CD14-positive monocyte (primary cell): ENCODE measurements around the gene FAM50B. TPM values are rescaled to one million over a fixed set of nuclear protein-coding genes. Genes with fewer than 3 reads are reported as not detected.

Experiments
- DNase-seq, 3 donors: peaks; one replicate each; pipeline ENCODE4 v3.0.0-alpha.2; 2011 to 2022
- H2AFZ ChIP-seq: 2 replicates; pipeline ENCODE4 v1.6.0; 2012; ENCODE audit warnings: mild to moderate bottlenecking, low read depth, low read length, inconsistent platforms; ENCODE audit not compliant: insufficient read depth, poor library complexity, severe bottlenecking
- H3K27ac ChIP-seq, 2 donors: 1 replicate in 1 of 2; 2 replicates in 1 of 2; pipeline ENCODE4 v1.5.1; 2012 to 2013; ENCODE audit warnings: low read length in 2 of 2, control low read depth in 1 of 2, inconsistent platforms in 1 of 2, low read depth in 1 of 2, mild to moderate bottlenecking in 1 of 2
- H3K27me3 ChIP-seq, 2 donors: one replicate each; pipeline versions ENCODE4 v1.6.0 to v1.6.1; 2011 to 2013; ENCODE audit warnings: low read length in 2 of 2; ENCODE audit not compliant: control insufficient read depth in 2 of 2, insufficient read depth in 2 of 2
- H3K36me3 ChIP-seq, 2 donors: replicated peaks in 1 of 2; 1 replicate in 1 of 2; 2 replicates in 1 of 2; pipeline versions ENCODE4 v1.5.1 to v1.6.1; 2012 to 2013; ENCODE audit warnings: low read length in 2 of 2, control low read depth in 1 of 2, inconsistent platforms in 1 of 2, mild to moderate bottlenecking in 1 of 2; ENCODE audit not compliant: insufficient read depth in 2 of 2, control insufficient read depth in 1 of 2
- H3K4me1 ChIP-seq, 2 donors: 1 replicate in 1 of 2; 2 replicates in 1 of 2; pipeline versions ENCODE4 v1.5.1 to v1.6.1; 2012 to 2013; ENCODE audit warnings: low read length in 2 of 2, control low read depth in 1 of 2, inconsistent platforms in 1 of 2, mild to moderate bottlenecking in 1 of 2, moderate library complexity in 1 of 2; ENCODE audit not compliant: insufficient read depth in 2 of 2, control insufficient read depth in 1 of 2
- H3K4me2 ChIP-seq: replicated peaks from 2 replicates; pipeline ENCODE3; 2012; ENCODE audit warnings: low read length, moderate library complexity, mild to moderate bottlenecking; ENCODE audit not compliant: poor library complexity, severe bottlenecking; ENCODE audit errors: extremely low read depth
- H3K4me3 ChIP-seq, 3 experiments: fragments of 200-600 bp in 1 of 3; sonication (generic) in 1 of 3; replicated peaks in 1 of 3; 1 replicate in 2 of 3; 2 replicates in 1 of 3; pipeline ENCODE4 v1.5.1; 2011 to 2013; ENCODE audit warnings: low read length in 3 of 3, mild to moderate bottlenecking in 3 of 3, control low read depth in 2 of 3, low read depth in 2 of 3, inconsistent platforms in 1 of 3, moderate library complexity in 1 of 3
- H3K79me2 ChIP-seq: 2 replicates; pipeline ENCODE4 v1.6.0; 2012; ENCODE audit warnings: mild to moderate bottlenecking, control low read depth, inconsistent platforms, low read length, moderate library complexity; ENCODE audit not compliant: insufficient read depth
- H3K9ac ChIP-seq: 2 replicates; pipeline ENCODE4 v1.6.0; 2017; ENCODE audit warnings: low read length, mild to moderate bottlenecking; ENCODE audit not compliant: insufficient read depth, poor library complexity, severe bottlenecking
- H3K9me3 ChIP-seq, 2 donors: replicated peaks in 1 of 2; 1 replicate in 1 of 2; 2 replicates in 1 of 2; pipeline versions ENCODE4 v1.5.1 to v1.6.1; 2012 to 2013; ENCODE audit warnings: low read length in 2 of 2, control low read depth in 1 of 2; ENCODE audit not compliant: control insufficient read depth in 1 of 2, insufficient read depth in 1 of 2
- H4K20me1 ChIP-seq: 2 replicates; pipeline ENCODE4 v1.6.0; 2012; ENCODE audit warnings: mild to moderate bottlenecking, low read length, control low read depth, moderate library complexity; ENCODE audit not compliant: insufficient read depth
- H3K27ac Mint-ChIP-seq, 7 donors: one replicate each; pipeline ENCODE4 v1.8.0; 2020; ENCODE audit warnings: mild to moderate bottlenecking in 7 of 7, mixed read lengths in 7 of 7, moderate library complexity in 6 of 7, inconsistent platforms in 2 of 7
- H3K27me3 Mint-ChIP-seq, 3 donors: one replicate each; pipeline ENCODE4 v1.8.0; 2021 to 2022; ENCODE audit warnings: low read depth in 3 of 3, mild to moderate bottlenecking in 3 of 3, mixed read lengths in 3 of 3, moderate library complexity in 3 of 3, inconsistent platforms in 1 of 3
- H3K36me3 Mint-ChIP-seq, 2 donors: one replicate each; pipeline ENCODE4 v1.8.0; 2020; ENCODE audit warnings: mixed read lengths in 2 of 2, inconsistent platforms in 1 of 2, mild to moderate bottlenecking in 1 of 2
- H3K4me1 Mint-ChIP-seq: one replicate; pipeline ENCODE4 v1.8.0; 2020; ENCODE audit warnings: mild to moderate bottlenecking, mixed read lengths
- H3K4me3 Mint-ChIP-seq, 2 donors: one replicate each; pipeline ENCODE4 v1.8.0; 2020; ENCODE audit warnings: mild to moderate bottlenecking in 2 of 2, mixed read lengths in 2 of 2, moderate library complexity in 1 of 2
- H3K9me3 Mint-ChIP-seq, 7 donors: one replicate each; pipeline ENCODE4 v1.8.0; 2020 to 2022; ENCODE audit warnings: mixed read lengths in 7 of 7, mild to moderate bottlenecking in 6 of 7, moderate library complexity in 6 of 7, inconsistent platforms in 2 of 7
- WGBS: methylation state at CpG from one replicate; pipeline ENCODE4 v1.1.5; 2013; ENCODE audit warnings: missing lambda C conversion rate; ENCODE audit not compliant: insufficient coverage; 5-methylcytosine and 5-hydroxymethylcytosine counted together
- intact Hi-C, 2 donors: fragments of 100-400 bp; cut with micrococcal nuclease; formaldehyde crosslinking; loops; one replicate each; pipeline versions ENCODE4 v1.15.0 to v1.15.1; 2023
- polyA plus RNA-seq, 3 donors: library from polyadenylated mRNA; depleted of rRNA in 1 of 3; unstranded in 2 of 3; stranded (reverse) in 1 of 3; fragments of 300-500 nt in 2 of 3; fragments of >200 nt in 1 of 3; fragmentation: Illumina TruSeq in 2 of 3; gene quantifications; 1 replicate in 2 of 3; 2 replicates in 1 of 3; pipeline ENCODE4 v1.2.3, GENCODE V29; 2012 to 2021
- TF ChIP-seq, protein P1 (sequence below): fragments of 200-600 bp; IDR thresholded peaks from one replicate; pipeline ENCODE4 v1.8.0; 2022; ENCODE audit warnings: antibody characterized with exemption, mild to moderate bottlenecking

FAM50B gene
- polyA plus RNA-seq, 3 donors = 1.8 to 3.3 (median 3.0) TPM

GRCh38 chr6:3895805-3896204 lies 46.6 kb downstream of the FAM50B start:
- Mint-ChIP-seq H3K4me3 (no peak overlapping the region), H3K4me1 (no peaks in the 10 kb centered on the region), H3K36me3 (no peaks in the 10 kb centered on the region), H3K9me3 (peaks cover 0 to 5% (median 0%) of the 10 kb centered on the region in 7 donors), H3K27ac (no peak overlapping the region), H3K27me3 (peaks cover 0 to 8% (median 5%) of the 10 kb centered on the region in 3 donors)
- Histone ChIP-seq H3K4me2 (no peak overlapping the region), H3K27me3 (no peaks in the 10 kb centered on the region), H3K36me3 (no peaks in the 10 kb centered on the region), H2AFZ (no peak overlapping the region), H3K27ac (no peak overlapping the region), H3K4me1 (no peaks in the 10 kb centered on the region), H3K4me3 (no peak overlapping the region), H3K9me3 (no peaks in the 10 kb centered on the region), H3K9ac (no peak overlapping the region), H4K20me1 (no peaks in the 10 kb centered on the region), H3K79me2 (no peaks in the 10 kb centered on the region)
- TF ChIP-seq, protein P1, sequence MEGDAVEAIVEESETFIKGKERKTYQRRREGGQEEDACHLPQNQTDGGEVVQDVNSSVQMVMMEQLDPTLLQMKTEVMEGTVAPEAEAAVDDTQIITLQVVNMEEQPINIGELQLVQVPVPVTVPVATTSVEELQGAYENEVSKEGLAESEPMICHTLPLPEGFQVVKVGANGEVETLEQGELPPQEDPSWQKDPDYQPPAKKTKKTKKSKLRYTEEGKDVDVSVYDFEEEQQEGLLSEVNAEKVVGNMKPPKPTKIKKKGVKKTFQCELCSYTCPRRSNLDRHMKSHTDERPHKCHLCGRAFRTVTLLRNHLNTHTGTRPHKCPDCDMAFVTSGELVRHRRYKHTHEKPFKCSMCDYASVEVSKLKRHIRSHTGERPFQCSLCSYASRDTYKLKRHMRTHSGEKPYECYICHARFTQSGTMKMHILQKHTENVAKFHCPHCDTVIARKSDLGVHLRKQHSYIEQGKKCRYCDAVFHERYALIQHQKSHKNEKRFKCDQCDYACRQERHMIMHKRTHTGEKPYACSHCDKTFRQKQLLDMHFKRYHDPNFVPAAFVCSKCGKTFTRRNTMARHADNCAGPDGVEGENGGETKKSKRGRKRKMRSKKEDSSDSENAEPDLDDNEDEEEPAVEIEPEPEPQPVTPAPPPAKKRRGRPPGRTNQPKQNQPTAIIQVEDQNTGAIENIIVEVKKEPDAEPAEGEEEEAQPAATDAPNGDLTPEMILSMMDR = no peak
- no peak for DNase-seq
- no CpG with 5 or more reads among the region's 5 CpGs for WGBS
- intact Hi-C loops = no loop called here

DNA sequence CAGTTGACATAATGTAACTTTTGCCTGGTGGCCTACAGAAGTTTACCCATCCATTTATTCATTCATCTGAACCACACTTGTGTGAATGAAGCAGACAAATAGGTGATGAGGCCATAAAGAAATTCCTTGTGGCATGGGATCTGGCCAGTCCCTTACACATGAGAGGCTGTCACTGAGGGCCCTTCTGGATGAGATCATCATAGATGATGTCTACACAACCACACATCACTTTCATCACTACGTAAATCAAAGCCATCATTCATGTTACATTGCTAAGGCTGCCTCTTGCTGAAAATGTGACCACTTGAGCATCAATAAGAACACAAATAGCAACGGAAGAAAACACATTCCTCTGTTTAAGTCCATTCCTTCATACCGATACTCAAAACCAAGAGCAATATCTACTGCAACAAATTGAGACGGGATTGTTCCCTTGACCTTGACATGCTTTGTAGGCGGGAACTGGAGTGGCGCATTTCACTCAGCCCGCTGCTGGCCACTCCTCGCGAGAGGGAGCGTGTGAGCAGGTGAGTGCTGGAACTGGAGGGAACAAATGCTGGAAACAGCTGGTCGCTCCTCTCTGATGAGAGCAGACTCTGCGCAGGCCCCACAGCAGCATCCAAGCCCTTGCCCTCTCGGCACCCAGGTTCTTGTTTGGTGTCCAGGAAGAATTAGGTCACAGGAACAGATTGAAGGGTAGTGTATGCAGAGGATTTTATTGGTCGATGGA lies 49.3 kb downstream of the FAM50B start:
- no peak overlapping the region for H3K27ac Mint-ChIP-seq

More for the DNA sequence above, 49.3 kb downstream of the FAM50B start:
- DNase-seq = no peak
- H3K4me3 ChIP-seq = no peak overlapping the region
- Mint-ChIP-seq H3K9me3 (peaks cover 0 to 5% (median 0%) of the 10 kb centered on the region in 7 donors), H3K4me3 (no peak overlapping the region), H3K36me3 (no peaks in the 10 kb centered on the region), H3K4me1 (peaks cover 12% of the 10 kb centered on the region), H3K27me3 (peaks cover 0 to 8% (median 5%) of the 10 kb centered on the region in 3 donors)
- peaks cover 10% of the 10 kb centered on the region in 2 donors for H3K4me1 ChIP-seq
- H3K36me3 ChIP-seq = no peaks in the 10 kb centered on the region
- WGBS = 93% methylated on average over 14 of the region's 14 CpGs
- no peak overlapping the region for H3K9ac ChIP-seq
- no peaks in the 10 kb centered on the region for H3K79me2 ChIP-seq
- TF ChIP-seq, protein P1 = no peak
- H3K27ac ChIP-seq = no peak overlapping the region
- no peaks in the 10 kb centered on the region for H4K20me1 ChIP-seq
- no peak overlapping the region for H3K4me2 ChIP-seq
- H3K9me3 ChIP-seq = no peaks in the 10 kb centered on the region
- no peak overlapping the region for H2AFZ ChIP-seq
- H3K27me3 ChIP-seq = no peaks in the 10 kb centered on the region
- intact Hi-C loops = no loop called here
